Stimulated activated CD8-positive, alpha-beta memory T cell treated with anti-CD3 and anti-CD28 coated beads, Interleukin-15, amount 100 ng/mL, for 48 hours (primary cell): Measurements from ENCODE around the gene RRBP1.

Experiments
- DNase-seq, 2 donors: peaks; one replicate each; pipeline ENCODE4 v3.0.0-alpha.2; 2020; ENCODE audit warnings: low read depth in 2 of 2

RRBP1 gene

DNA sequence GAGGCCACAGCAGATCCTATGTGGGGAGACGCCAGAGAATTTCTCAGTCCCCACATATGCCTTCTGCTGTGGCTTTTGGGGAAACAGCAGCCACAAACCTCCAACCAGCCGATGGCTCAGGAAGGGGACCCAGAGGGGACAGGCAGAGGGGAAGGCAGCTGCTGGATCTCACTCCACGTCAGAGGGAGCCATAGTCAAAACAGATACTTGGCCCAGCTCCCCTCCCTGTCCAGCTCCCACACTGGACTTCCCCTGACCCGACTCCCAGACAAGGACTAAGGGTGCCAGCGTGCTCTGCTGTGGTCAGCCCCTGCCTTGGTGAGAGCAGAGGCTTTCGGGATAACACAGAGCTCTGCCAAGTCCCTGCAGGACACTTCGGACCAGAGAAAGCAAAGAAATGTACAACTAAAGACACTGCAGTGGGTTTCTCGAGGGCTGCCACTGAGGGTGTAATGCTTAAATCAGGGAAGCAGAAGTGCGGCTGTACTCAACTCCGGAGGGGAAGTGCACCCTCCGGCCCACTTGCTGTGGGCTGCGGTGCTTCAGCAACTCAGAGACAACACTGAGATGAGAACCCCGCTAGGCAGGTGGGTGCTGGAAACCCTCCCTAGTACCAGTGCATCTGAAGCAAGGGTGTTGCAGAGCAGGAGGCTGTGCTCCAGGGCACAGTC is 47.2 kb downstream of the RRBP1 start:
- DNase-seq: no peak

DNA sequence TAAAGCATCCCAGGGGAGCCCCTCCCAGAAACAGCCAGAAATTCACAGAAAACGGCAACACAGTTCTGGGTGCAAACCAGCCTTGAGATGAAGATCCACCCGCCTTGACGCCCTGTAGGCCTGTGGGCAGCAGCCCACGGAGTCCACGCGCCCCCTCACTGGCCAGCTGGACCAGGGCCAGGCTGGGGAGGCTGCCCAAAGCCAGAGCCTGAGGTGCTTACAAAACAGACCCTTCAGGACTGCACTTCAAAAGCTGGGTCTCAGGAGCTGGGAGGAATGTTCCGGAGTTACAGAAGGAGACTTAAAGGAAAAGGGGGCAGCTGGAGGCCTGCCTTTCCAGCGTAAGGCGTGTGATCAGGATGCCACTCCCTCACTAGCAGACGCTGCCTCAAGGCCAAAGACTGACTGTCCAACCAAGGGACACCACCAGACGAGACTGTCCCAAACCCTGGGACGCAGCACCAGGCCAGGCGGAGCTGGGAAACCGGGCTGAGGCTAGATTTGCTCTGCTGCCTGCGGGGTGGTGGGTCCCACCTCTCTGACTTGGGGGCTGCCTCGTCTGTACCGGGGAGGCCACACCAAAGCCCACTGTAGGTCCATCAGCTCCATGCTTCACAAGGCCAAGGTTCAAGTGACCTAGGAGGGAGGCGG is 48.1 kb downstream of the RRBP1 start:
- no peak for DNase-seq

DNA sequence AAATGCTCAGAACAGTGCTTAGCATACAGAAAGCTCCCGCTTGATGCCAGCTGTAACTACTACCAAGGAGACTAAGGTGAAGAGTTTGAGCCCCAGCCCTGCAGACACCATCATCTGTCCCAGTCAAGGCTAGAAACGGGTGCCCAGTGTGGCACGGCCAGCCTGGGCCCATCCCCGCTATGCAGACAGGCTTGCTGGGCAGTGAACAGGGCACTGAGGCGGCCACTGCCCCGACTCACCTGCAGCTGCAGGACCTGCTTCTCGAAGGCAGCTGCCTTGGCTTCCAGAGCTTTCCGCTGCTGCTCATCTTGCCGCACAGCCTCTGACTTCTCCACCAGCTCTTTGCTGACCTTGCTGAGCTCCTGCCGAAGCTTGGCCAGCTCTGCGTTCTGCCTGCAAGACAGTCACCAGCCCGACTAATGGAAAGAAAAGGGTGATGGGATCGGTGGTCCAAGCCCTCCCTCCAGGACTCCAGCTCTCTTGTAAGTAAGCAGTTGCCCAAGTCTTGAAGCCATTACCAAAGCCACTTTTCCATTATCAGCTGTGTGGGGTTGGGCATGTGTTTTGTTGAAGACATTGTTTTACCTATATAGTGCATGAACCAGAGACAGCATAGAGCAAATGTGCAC is 48.7 kb downstream of the RRBP1 start:
- DNase-seq: no peak

DNA sequence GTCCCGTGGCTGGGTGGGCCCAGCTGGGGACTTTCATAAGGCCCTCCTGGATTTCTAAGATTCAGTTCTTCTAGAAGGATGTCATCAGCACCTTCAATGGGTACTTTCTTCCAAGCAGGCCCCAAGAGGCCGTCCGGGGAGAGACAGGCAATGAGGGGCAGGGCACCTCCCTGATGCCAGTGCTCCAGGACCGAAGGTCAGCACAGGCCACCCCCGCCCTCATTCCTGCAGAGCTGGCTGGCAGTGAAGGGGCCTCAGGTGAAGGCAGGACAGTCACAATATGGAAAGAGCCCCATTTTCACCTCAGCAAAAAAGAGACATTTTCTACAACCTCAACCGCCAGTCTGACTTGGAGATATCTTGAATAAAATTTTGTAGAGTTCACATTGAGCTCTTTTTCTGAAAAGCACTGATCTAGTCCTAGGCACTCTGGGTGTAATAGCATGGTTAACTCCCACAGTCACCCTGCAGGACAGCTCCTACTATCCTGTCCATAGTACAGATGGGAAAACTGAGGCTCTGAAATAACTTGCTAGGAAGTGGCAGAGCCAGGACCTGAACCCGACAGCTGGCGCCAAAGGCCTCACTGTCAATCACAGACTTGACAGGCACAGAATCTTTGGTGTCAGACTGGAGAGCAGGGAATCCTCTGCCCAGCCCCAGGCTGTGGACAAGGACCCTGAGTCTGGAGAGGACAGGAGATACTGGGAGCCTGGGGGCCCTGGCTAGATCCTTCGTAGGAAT is 50.3 kb downstream of the RRBP1 start:
- no peak for DNase-seq

DNA sequence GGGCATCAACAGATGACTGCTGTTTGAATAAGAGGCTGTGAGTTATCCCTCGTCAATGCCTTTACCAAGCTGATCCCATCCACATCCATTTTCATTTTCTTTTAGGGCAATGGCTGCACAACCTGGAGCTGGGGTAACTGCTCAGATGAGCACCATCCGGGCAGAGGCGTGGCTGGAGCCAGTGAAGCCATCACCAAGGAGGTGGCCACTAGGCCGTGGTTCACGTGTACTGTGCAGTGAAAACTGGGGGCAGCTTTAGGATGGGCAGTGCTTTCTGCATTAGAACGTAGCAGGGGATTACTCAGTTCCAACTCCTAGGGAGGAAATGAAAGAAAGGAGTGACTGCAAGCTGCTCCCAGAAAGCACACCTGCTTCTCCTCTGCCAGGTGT is 51.2 kb downstream of the RRBP1 start:
- DNase-seq: no peak

DNA sequence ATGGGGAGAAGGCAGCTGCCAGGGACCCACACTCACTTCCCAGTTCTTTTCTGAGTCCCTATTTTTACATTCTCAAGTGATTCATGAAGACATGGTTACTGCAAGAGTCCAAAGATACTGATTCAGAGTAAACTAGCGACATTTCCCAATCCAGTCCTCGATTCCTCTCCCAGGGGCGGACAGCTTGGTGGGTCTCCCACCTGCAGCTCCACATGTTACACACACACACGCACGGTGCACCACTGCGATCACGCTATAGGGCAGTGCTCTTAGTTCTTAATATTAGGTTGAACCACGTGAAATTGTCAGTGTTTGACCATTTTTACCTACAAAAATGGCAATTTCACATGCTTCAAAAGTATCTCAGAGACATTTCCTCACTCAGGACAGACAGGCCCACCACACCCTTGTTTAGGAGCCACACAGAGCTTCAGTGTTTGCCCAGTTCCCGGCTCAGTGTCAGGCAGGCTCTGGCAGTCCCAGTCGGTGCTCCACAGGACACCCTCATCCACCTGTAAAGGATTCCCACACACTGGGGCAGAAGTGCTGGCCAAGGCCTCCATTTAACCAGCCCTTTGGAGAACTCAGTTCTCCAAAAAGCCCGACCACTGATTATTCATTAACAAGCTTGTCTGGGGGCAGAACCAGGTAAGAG is 51.8 kb downstream of the RRBP1 start:
- DNase-seq: no peak

DNA sequence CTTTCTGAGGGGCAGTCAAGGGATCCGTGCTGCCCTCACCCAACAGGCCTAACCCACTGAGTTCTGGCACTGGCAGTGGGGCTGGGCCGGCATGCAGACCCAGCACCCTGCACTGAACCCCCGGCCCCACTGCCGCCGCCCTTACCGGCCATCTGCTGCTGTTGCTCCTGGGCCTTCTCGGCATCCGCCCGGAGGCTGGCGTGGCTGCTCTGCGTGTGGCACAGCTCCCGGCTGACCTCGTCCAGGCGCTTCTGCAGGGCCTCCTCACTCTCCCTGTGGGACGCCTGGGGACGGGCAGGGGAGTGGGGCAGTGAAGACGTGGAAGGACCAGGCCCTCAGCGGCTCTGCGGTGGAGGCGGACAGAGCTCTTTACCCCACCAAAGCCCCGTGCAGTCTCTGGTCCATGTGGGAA is 52.4 kb downstream of the RRBP1 start:
- no peak for DNase-seq

DNA sequence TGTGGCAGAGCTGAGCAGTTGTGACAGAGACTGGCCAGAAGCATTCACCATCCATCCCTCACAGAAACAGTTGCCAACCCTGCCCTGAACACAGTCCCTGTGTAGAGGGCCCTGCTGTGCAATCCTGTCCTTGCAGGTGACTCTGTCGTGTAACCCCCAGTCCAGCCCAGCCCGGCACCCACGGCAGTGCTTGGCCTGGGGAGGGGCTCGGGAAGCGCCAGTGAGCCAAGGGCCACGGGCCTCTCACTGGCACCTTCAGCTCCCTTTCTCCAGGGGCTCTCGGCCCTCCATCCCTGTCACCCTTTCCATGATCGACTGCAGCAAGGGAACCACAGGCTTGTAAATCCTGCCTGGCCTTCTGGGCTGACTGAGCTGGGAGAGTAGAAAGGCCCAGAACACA is 53.0 kb downstream of the RRBP1 start:
- no peak for DNase-seq

DNA sequence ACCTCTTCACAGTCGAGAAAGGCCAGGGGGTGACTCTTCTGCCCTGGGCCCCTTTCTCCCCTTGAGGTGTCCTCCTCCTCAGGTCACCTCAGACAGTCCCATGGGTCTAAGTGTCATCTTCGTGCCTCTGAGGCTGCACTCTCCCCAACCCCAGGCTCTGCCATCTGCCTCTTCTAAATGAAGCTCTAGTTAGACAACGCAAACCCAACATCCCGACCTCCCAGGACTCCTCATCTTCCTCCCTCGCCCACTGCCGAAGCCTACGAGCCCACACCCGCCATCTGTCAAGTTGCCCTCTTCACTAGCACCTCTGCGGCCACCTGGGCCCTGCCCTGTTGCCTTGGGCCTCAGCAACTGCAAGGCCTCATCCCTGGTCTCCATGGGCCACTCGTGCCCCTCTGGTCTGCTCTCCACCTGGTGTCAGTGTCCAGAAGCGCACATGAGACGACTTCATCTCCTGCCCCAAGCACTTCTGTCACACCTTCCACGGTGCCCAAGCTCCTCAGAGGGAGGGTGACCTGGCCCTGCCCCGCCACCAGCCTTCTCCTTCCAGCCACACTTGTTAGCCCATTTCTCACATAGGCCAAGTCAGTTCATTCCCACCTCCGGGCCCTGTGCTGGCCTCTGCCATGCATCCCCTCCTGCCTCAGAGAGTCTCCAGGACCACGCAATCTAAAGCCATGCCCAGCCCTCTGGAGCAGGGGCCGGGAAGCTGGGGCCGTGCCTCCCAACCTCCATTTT is 53.8 kb downstream of the RRBP1 start:
- no peak for DNase-seq

DNA sequence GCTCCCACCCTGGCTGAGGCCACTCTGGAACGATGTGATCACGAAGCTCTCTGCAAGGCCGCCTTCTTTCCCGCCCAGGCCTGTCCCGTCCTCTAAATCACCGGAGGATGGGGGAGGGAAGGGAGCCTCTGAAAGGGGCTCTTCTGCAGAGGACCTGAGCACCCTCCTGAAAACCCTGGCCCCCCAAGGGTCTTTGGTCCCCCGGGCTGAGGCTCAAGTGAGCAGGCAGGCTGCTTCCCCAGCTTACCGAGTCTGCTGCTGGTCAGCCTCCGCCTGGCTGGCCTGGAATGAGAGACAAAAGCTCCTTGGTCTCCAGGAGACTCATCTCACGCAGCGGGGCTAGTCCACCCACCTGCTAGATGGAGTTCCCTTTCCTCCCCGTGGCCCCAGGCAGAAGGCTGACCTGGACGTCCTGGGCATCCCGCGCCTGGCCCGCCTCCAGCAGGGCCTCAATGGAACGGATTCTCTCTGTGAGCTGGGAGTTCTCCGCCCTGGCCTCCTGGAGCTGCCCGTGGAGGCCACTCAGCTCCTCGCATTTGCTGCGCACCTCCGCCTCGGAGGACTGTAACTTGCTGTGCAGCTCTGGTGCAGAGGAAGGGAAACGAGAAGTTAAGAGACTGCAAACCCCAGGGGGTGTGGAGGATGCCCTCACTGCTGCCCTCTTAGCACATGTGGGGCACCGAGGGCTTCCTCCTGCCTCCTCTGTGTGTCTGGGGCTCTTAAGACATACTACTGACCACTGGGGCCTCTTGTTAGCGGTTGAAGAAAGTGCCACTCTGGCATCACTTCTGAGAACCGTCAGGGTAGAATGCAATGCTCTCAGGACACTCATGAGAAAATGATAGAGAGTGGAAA is 54.7 kb downstream of the RRBP1 start:
- no peak for DNase-seq

DNA sequence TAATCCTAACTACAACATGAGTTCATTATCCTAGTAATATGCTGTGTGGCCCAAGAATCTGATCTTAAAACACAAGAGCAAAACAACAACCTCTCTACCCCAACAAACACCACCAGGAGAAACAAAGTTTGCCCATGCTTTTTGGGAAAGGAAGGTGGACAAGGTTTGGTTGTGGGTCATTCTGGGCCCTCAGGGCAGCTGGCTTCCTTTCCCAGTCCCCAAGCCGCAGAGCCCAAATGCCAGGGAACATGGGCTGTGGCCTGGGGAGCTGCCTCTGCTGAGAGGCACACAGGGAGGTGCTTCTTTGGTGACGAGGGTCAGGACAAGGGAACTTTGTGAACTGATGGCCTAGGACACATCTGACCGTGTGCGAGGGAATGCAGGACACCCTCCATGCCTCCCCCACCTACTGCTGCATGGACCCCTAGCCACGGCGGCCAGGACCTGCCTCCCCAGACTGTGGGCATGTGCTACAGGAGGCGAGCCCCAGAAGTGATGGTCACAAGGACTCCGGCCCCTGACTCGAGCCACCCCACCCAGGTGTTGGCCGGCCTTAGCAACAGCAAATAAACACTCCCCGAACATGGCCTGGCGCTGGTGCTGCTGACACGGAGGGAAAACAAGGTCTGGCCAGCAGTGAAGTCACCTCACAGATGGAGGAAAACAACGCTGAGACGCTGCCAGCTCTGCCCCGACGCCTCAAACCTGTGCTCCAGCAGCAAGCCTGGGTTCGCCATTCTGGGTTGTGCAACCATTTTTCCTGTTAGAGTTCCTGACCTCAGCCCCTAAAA is 55.6 kb downstream of the RRBP1 start:
- no peak for DNase-seq

DNA sequence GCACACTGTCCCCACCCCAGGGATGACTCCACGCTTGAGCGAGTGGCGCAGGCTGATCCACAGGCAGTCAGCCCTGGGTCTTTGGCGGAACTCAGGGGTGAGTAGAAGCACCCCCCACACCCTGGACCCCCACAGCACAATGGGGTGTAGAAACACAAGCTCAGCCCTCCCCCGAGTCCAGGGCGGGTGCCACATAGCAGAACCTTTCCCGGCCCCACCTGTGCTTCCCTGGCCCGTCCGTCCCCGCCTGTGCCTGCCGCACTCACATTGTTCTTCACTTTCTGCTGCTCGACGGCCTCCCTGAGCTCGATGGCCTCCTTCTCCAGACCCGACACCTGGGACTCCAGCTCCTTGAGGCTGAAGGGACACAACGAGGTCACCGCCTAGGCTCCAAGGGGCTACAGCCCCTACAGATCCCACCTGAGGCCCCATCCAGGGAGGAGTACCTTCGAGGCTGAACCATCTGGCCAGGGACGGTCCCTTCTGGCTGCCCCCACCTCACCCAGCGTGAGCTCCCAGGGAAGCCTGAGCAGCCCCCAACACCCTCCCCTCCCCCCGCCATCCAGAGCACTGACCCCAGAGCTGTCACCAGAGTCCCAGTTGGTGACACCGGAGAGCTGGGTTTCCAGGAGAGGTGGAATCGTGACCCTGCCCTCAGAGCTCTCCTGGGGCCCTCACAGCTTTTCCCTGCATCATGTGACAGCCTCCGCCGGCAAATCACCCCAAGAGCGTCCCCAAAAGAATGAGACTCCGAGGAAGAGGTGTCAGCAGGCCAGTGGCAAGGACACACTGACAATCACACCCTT is 56.6 kb downstream of the RRBP1 start:
- DNase-seq: no peak

DNA sequence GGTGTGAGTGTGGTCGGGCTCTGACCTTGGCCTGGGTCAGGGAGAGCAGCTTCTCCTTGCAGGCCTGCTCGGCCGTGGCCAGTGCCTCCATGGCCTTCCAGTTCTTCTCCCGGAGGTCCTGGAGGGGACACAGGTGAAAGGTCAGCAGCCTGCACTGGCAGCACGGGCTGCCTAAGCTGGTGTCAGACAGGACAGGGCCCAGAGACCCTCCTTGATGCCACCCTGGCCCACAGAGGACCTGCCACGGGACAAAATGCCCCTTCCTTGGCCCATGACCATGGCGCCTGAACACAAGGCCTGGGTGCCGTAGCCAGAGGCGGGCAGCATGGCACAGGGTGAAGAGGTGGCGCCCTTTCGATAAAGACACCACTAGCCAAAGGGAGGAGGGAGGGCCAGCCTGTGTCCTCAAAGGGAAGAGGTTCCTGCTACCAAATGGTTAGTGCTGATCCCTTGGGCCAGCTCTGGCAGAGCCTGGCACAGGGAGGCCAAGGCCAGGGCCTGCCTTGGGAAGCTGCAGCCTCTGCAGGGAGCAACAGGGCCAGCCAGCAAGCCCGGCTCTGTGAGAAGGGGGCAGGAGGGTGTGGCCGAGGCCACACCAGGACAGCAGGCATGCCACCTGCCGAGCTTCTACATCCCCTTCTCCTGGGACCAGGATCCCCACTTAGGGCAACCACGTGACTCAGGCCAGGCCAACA is 57.3 kb downstream of the RRBP1 start:
- DNase-seq: no peak

DNA sequence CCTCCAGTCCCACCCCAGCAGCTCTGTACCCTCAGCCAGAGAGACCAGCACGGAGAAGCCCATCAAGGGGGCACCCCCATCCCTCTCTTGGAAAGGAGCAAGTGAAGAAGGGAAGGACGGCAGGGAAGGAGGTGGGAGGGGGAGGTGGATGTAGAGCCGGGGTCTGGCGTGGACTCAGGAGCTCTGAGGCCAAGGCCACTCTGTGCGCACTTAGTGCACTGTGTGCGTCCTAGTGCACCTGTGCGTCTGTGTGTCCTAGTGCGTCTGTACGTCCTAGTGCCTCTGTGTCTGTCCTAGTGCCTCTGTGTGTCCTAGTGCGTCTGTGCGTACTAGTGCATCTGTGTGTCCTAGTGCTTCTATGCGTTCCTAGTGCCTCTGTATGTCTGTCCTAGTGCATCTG is 58.0 kb downstream of the RRBP1 start:
- DNase-seq: no peak

DNA sequence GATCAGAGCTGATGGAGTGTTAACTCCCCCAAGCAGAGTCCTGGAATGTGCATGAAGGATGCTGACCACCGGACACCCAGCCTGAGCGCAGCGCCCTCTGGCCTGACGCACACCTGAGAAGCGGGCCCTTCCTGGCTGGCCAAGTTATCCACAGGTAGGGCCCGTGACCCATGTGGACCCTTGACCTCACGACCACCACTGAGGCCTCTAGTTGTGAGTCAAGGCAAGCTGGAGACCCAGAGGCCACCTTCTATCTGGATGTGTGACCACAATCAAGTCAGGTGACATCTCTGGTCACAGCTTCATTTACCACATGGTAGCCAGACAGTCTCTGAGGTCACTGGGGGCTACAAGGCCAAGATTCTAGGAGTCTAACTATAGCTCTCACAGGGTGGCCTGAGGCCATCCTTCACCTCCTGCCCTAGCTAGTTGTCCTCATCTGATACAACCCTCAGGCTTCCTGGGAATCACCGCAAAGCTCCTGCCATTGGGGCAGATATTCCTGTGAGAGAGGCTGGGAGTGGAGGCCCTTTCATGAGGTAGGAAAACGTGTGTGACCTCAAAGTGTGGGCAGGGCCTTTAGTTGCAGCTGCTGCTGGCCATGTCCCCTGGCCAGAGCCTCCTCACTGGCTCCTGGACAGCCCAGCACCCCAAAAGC is 59.1 kb downstream of the RRBP1 start:
- DNase-seq: no peak

DNA sequence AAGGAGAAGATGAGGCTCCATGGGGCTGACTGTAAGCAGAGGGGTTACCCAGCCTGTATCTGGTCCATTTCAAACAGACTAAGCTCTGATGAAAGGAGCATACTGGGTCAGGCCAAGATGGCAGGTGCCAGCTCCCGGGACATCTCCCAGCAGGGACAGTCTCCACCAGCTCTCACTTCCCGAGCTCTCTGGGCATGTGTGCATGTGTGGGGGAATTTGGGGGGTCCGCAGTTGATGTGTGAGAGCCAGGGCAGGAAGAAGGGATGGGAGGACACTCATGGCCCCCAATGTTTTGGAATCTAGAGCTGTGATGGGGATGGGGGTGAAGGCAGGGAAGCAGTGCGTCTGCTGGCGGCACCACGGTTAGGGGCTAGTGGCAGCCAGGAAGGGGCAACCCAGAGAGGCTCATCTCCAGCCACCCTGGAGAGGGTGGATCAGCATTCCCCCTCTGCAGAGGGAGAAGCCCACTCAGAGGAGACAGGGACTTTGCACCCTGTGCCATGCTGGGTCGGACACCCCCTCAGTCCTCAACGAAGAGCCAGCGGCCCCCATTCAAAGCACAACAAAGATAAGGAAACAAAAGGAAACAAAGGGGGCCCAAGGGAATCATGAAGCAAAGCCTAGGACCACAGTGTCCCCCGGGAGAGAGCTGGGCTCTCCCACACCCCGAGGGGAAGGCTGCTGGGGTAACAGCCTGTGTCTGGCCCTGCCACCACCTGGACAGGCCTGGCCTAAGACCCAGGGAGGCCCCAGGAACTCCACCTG is 59.8 kb downstream of the RRBP1 start:
- no peak for DNase-seq
